Breast epithelium (tissue), 4 donors: Measurements from ENCODE around the gene IFIH1. TPM values are rescaled to one million over a fixed set of nuclear protein-coding genes. Genes with fewer than 3 reads are reported as not detected.

ENCODE experiments used
- DNase-seq, 2 donors: peaks; one replicate each; pipeline ENCODE4 v3.0.0-alpha.2; 2019; ENCODE audit warnings: low spot score in 2 of 2
- H3K27ac ChIP-seq, 2 donors: fragments of 200-600 bp; sonication (generic) in 1 of 2; one replicate each; pipeline ENCODE4 v1.5.1; 2016 to 2019; ENCODE audit warnings: mild to moderate bottlenecking in 1 of 2
- H3K27me3 ChIP-seq, 2 donors: fragments of 200-600 bp; sonication (generic) in 1 of 2; one replicate each; pipeline versions ENCODE4 v1.5.1 to v1.6.0; 2017 to 2019; ENCODE audit warnings: control low read depth in 1 of 2, mild to moderate bottlenecking in 1 of 2
- H3K36me3 ChIP-seq: fragments of 200-600 bp; one replicate; pipeline ENCODE4 v1.5.1; 2019
- H3K4me1 ChIP-seq, 2 donors: fragments of 200-600 bp; sonication (generic); one replicate each; pipeline ENCODE4 v1.5.1; 2016 to 2019; ENCODE audit warnings: control low read depth in 1 of 2
- H3K4me3 ChIP-seq, 3 donors: fragments of 200-600 bp; sonication (generic); 1 replicate in 2 of 3; 2 replicates in 1 of 3; pipeline ENCODE4 v1.5.1; 2016 to 2019; ENCODE audit warnings: mild to moderate bottlenecking in 3 of 3, moderate library complexity in 2 of 3
- H3K9me3 ChIP-seq, 2 donors: fragments of 200-600 bp; sonication (generic) in 1 of 2; one replicate each; pipeline ENCODE4 v1.5.1; 2016 to 2019; ENCODE audit warnings: control low read depth in 1 of 2
- CTCF ChIP-seq, 3 donors: fragments of 450-650 bp; IDR thresholded peaks; one replicate each; pipeline ENCODE4 v1.5.1; 2016 to 2017; ENCODE audit warnings: antibody characterized with exemption in 3 of 3, mild to moderate bottlenecking in 3 of 3, moderate library complexity in 3 of 3
- POLR2A ChIP-seq: fragments of 450-650 bp; IDR thresholded peaks from one replicate; pipeline ENCODE4 v1.6.1; 2016; ENCODE audit warnings: antibody characterized with exemption, mild to moderate bottlenecking, moderate library complexity
- POLR2AphosphoS5 ChIP-seq, 3 donors: sonication (generic); formaldehyde crosslinking; IDR thresholded peaks; one replicate each; pipeline ENCODE4 v1.6.1; 2017; ENCODE audit warnings: antibody characterized with exemption in 3 of 3
- intact Hi-C: fragments of 100-400 bp; cut with DNase I; formaldehyde crosslinking; loops from one replicate; pipeline ENCODE4 v1.15.1; 2023; ENCODE audit warnings: low total_unique reads
- total RNA-seq, 3 donors: library from RNA; depleted of rRNA; stranded (reverse); fragments of >200 nt; gene quantifications; one replicate each; pipeline ENCODE4 v1.1.0, GENCODE V29; 2016

IFIH1 gene
- total RNA-seq, 3 donors from 2014 or later: 9.6 to 19.9 (median 13.1) TPM

DNA sequence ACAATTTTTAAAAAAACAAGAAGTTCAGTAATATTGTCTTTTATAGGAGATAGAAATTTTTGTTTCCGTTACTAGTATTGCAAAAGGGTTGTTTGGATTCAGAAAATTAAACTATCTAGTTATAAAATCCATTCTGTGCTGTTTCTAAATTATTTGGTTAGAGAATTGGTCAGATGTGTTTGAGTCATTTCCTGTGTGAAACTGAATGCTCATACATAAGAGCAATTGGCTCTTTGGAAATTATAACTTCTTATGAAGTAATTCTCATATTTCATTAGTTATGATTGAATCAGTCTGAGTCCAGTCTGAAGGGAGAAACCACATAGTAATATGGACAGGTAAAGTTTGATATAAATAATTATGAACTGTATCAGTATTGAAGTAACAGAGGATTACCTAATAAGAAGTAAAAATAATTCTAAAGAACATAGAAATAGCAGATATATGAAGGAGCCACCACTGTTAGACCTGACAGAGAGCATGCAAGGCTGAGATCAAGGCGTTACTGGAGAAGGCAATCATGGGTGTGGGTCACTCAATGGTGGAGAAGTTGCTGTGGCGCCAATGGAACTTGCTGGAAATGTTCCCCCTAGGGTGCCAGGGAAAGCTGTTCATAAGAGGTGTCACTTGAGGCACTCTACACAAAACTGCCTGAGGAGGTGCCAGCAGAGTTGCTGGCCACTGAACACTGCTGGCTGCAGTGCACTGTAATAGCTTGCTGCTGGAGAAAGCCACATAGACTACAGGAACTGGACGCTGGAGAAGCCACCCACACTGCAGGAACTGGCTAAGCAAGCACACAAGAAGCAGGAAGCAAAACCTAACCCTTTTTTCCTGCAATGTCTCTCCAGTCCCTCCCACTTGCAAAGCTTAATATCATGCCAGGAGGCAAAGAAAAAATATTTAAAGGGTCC, 57.2 kb downstream of the IFIH1 start:
- intact Hi-C loops: no loop called here
- TF ChIP-seq POLR2AphosphoS5 (IDR thresholded peaks at IDR 0.05) (no peak), POLR2A (no peak), CTCF (IDR thresholded peaks at IDR 0.05) (no peak)
- no peaks in the 10 kb centered on the region for H3K9me3 ChIP-seq
- no peaks in the 10 kb centered on the region for H3K4me1 ChIP-seq
- H3K27ac ChIP-seq: peak overlapping the region; percentile 46 to 71
- H3K36me3 ChIP-seq: no peaks in the 10 kb centered on the region
- H3K4me3 ChIP-seq: no peak overlapping the region
- no peak for DNase-seq
- H3K27me3 ChIP-seq: no peaks in the 10 kb centered on the region

GRCh38 chr2:162258686-162259085, 59.8 kb downstream of the IFIH1 start:
- Histone ChIP-seq H3K9me3 (no peaks in the 10 kb centered on the region), H3K4me3 (no peak overlapping the region), H3K36me3 (no peaks in the 10 kb centered on the region), H3K4me1 (no peaks in the 10 kb centered on the region), H3K27me3 (no peaks in the 10 kb centered on the region), H3K27ac (peak overlapping the region; percentile 2 to 67)
- TF ChIP-seq POLR2A (no peak), CTCF (IDR thresholded peaks at IDR 0.05) (no peak), POLR2AphosphoS5 (IDR thresholded peaks at IDR 0.05) (no peak)
- intact Hi-C loops: no loop called here
- no peak for DNase-seq

DNA sequence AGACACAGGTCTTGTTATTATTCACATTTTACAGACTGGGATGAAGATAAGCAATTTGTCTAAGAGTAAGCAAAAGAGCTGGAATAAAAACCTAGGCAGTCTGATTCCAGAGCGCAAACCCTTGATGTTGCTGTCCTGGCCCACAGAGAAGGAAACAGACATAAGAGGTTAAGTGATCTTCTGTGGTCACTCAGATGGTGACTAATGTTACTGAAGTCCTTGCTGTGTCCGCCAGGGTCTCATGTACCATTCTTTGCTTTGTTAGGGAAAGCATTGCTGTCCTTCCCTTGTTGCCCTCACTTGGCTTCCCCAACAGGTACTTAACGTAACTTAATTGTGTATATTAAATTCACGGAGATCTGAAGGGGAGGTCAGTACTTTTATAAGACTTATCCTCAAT, 60.3 kb downstream of the IFIH1 start:
- no peak overlapping the region for H3K4me3 ChIP-seq
- intact Hi-C loops: no loop called here
- H3K36me3 ChIP-seq: no peaks in the 10 kb centered on the region
- H3K27ac ChIP-seq: peak overlapping the region; percentile 2 to 67
- H3K9me3 ChIP-seq: no peaks in the 10 kb centered on the region
- no peak for DNase-seq
- no peaks in the 10 kb centered on the region for H3K27me3 ChIP-seq
- H3K4me1 ChIP-seq: no peaks in the 10 kb centered on the region
- TF ChIP-seq POLR2A (no peak), POLR2AphosphoS5 (IDR thresholded peaks at IDR 0.05) (no peak), CTCF (IDR thresholded peaks at IDR 0.05) (no peak)

GRCh38 chr2:162257425-162257824, 61.1 kb downstream of the IFIH1 start:
- DNase-seq: no peak
- no peaks in the 10 kb centered on the region for H3K4me1 ChIP-seq
- H3K27ac ChIP-seq: no peak overlapping the region
- no peak for TF ChIP-seq POLR2AphosphoS5 (IDR thresholded peaks at IDR 0.05)
- TF ChIP-seq CTCF (IDR thresholded peaks at IDR 0.05): no peak
- no peak for TF ChIP-seq POLR2A
- no peak overlapping the region for H3K4me3 ChIP-seq
- H3K9me3 ChIP-seq: no peaks in the 10 kb centered on the region
- intact Hi-C loops: no loop called here
- no peaks in the 10 kb centered on the region for H3K27me3 ChIP-seq
- H3K36me3 ChIP-seq: no peaks in the 10 kb centered on the region

DNA sequence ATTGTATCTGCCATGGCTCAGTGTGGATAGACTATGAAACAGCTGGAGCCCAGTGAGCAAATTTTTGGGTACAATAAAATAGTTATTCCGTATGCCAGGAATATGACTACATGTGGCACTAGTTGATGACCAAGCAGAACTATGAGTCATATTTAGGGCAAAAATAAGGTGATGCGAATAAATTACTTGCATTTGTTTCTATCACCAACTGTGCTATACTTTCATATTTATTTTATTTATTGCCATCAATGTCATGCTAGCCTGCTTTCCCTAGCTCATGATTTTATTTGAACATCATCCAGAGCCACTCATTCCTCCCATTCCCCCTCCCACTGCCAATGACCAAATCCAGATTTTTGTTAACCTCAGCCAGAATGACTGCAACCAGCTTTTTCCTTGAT, 61.9 kb downstream of the IFIH1 start:
- Histone ChIP-seq H3K4me1 (no peaks in the 10 kb centered on the region), H3K27me3 (no peaks in the 10 kb centered on the region), H3K9me3 (no peaks in the 10 kb centered on the region), H3K36me3 (no peaks in the 10 kb centered on the region), H3K27ac (peak overlapping the region in 1 of 2 donors; percentile 40), H3K4me3 (no peak overlapping the region)
- DNase-seq: no peak
- no peak for TF ChIP-seq POLR2AphosphoS5 (IDR thresholded peaks at IDR 0.05)
- no peak for TF ChIP-seq CTCF (IDR thresholded peaks at IDR 0.05)
- TF ChIP-seq POLR2A: no peak
- intact Hi-C loops: no loop called here
